Gastroesophageal sphincter (tissue), 3 donors: ENCODE measurements around the gene CPHXL2.

Experiments used
- EP300 ChIP-seq: sonication (generic); formaldehyde crosslinking; IDR thresholded peaks from one replicate; pipeline ENCODE4 v1.6.1; 2017; ENCODE audit warnings: antibody characterized with exemption, mild to moderate bottlenecking
- POLR2A ChIP-seq, 2 donors: fragments of 450-650 bp; IDR thresholded peaks; one replicate each; pipeline ENCODE4 v1.6.1; 2017; ENCODE audit warnings: antibody characterized with exemption in 2 of 2, mild to moderate bottlenecking in 2 of 2, moderate library complexity in 1 of 2
- TF ChIP-seq, protein P1 (sequence below), 4 experiments: fragments of 200-600 bp in 2 of 4; fragments of 450-650 bp in 2 of 4; sonication (generic) in 1 of 4; IDR thresholded peaks; one replicate each; pipeline ENCODE4 v1.5.1; 2017 to 2019; ENCODE audit warnings: antibody characterized with exemption in 4 of 4, mild to moderate bottlenecking in 2 of 4, moderate library complexity in 2 of 4

DNA sequence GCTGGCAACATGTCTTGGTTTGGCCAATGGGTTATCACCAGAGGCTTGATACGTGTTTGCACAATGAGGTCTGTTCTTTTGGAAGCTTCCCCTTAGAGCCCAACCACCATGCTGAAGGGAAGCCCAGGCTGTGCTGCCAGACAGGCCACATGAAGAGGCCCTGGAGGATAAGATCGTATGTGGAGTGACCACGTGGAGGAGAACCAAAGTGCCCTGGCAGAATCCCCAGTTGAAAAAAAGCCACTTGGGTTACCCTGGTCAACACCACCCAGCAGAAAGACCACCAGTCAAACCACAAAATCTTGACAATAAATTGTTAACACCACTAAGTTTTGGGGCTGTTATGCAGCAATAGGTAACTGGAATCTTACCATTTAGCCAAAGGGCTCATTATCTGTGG lies 46.8 kb downstream of the CPHXL2 start:
- TF ChIP-seq, protein P1, sequence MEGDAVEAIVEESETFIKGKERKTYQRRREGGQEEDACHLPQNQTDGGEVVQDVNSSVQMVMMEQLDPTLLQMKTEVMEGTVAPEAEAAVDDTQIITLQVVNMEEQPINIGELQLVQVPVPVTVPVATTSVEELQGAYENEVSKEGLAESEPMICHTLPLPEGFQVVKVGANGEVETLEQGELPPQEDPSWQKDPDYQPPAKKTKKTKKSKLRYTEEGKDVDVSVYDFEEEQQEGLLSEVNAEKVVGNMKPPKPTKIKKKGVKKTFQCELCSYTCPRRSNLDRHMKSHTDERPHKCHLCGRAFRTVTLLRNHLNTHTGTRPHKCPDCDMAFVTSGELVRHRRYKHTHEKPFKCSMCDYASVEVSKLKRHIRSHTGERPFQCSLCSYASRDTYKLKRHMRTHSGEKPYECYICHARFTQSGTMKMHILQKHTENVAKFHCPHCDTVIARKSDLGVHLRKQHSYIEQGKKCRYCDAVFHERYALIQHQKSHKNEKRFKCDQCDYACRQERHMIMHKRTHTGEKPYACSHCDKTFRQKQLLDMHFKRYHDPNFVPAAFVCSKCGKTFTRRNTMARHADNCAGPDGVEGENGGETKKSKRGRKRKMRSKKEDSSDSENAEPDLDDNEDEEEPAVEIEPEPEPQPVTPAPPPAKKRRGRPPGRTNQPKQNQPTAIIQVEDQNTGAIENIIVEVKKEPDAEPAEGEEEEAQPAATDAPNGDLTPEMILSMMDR (IDR thresholded peaks at IDR 0.05): no peak
- TF ChIP-seq POLR2A (IDR thresholded peaks at IDR 0.05) (no peak), EP300 (no peak)
